T-helper 2 cell treated with Interferon-gamma antibody and Interleukin-4, amounts not matched to agents 5 μg/mL and 100 μg/mL, for 36 hours (primary cell): ENCODE results near the gene GMPR.
"Not testable (repeated sequence)": the region's sequence is repeated elsewhere in the genome, so short reads cannot be mapped to it uniquely, and the experiment has no call there.

ENCODE experiments used
- DNase-seq: peaks from one replicate; pipeline ENCODE4 v3.0.0; 2021; ENCODE audit warnings: low spot score
- H3K27ac Mint-ChIP-seq: one replicate; pipeline ENCODE4 v1.8.0; 2021; ENCODE audit warnings: mild to moderate bottlenecking, mixed read lengths
- H3K27me3 Mint-ChIP-seq: one replicate; pipeline ENCODE4 v1.8.0; 2021; ENCODE audit warnings: low read depth, mixed read lengths
- H3K36me3 Mint-ChIP-seq: one replicate; pipeline ENCODE4 v1.8.0; 2021; ENCODE audit warnings: low read depth, mixed read lengths
- H3K4me1 Mint-ChIP-seq: one replicate; pipeline ENCODE4 v1.8.0; 2021; ENCODE audit warnings: low read depth, mixed read lengths
- H3K4me3 Mint-ChIP-seq: one replicate; pipeline ENCODE4 v1.8.0; 2022; ENCODE audit warnings: mild to moderate bottlenecking, moderate library complexity, mixed read lengths
- H3K9me3 Mint-ChIP-seq: one replicate; pipeline ENCODE4 v1.8.0; 2021; ENCODE audit warnings: mixed read lengths

Gene GMPR

DNA sequence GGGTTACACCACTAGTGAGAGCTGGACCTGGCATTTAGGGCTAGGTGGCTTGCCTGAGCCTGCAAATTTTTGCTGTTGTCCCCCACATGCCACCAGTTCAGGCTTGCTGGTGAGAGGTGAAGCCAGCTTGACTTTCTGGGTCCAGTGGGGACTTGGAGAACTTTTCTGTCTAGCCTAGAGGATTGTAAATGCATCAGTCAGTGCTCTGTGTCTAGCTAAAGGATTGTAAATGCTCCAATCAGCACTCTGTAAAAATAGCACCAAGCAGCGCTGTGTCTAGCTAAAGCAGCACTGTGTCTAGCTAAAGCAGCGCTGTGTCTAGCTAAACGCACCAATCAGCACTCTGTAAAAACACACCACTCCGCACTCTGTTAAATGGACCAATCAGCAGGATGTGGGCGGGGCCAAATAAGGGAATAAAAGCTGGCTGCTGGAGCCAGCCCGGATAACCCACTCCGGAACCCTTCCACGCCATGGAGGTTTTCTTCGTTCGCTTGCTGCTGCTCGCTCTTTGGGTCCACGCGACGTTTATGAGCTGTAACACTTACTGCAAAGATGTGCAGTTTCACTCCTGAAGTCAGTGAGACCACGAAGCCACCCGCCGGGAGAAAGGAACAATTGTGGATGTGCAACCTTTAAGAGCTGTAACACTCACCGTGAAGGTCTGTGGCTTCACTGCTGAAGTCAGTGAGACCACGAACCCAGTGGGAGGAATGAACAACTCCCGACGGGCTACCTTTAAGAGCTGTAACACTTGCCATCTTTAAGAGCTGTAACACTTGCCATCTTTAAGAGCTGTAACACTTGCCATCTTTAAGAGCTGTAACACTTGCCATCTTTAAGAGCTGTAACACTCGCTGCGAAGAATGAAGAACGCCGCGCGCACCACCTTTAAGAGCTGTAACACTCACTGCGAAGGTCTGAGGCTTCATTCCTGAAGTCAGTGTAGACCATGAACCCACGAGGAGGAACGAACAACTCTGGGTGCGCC lies 27.3 kb downstream of the GMPR start:
- DNase-seq = no peak
- Mint-ChIP-seq H3K4me3 (no peak overlapping the region), H3K9me3 (no peaks in the 10 kb centered on the region), H3K36me3 (no peaks in the 10 kb centered on the region), H3K27ac (no peak overlapping the region), H3K4me1 (peaks cover 6% of the 10 kb centered on the region), H3K27me3 (peaks cover 8% of the 10 kb centered on the region)

DNA sequence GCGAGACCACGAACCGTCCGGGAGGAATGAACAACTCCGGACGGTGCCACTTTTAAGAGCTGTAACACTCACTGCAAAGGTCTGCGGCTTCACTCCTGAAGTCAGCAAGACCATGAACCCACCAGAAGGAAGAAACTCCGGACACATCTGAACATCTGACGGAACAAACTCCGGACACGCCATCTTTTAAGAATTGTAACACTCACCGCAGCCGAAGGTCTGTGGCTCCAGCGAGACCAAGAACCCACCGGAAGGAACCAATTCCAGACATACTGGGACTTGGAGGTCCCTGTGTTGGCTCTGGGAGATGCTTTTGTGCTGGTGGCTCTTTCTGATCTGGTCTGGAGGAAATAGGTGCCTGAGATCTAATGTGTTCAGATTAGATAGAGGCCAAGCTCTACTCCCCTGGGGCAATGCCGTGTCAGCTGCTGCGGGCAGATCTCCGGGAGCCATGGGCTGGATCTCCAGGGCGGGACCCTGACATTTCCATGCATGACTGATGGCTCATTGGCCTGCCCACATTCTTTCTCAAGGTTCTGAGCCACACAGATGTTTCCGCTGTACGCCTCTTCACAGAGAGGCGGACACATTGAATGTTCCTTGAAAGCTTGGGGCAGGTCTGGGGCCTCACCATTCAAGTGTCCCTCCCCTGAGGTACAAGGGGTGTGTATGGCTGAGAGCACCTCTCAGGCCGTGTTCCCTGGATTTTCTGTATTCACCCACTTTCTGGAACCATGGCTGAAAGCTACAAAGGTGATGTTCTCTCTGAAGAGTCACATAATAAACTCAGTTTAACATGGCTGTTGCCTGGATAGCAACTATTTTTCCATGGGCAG lies 29.3 kb downstream of the GMPR start:
- DNase-seq = no peak
- Mint-ChIP-seq H3K4me3 (no peak overlapping the region), H3K4me1 (peaks cover 6% of the 10 kb centered on the region), H3K27ac (no peak overlapping the region), H3K9me3 (no peaks in the 10 kb centered on the region), H3K36me3 (no peaks in the 10 kb centered on the region), H3K27me3 (peaks cover 8% of the 10 kb centered on the region)

GRCh38 chr6:16269442-16270070 lies 31.2 kb downstream of the GMPR start:
- H3K4me1 Mint-ChIP-seq, H3K36me3 Mint-ChIP-seq, H3K4me3 Mint-ChIP-seq, H3K27ac Mint-ChIP-seq, H3K27me3 Mint-ChIP-seq, DNase-seq, H3K9me3 Mint-ChIP-seq: not testable (repeated sequence)

DNA sequence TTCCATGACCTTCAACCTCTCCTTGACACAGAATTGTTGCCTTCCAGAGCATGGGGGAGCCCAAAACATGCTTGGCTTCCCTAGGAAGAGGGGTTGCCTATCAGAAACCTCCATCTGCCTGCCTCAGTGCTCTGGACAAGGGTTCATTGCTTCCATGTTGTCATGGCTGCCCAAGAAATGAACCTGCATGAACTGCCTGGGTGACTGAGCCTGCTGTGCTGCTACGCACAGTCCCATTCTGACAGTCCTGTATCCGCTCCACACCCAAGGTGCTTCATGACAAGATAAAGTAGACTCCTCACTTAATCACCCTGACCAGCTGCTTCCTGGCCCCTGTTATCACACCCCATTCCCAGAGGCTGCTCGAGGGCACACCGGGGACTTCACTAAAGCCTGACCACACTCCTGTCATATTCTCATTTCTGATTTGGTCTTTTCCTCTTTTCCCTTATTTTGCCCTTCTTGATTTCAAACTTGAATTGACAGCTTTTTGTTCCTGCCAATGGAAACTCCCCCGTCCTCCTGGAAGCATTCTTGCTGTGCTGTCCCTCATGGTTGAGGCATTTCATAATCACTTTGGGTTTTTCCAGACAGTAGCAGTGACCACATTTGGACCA lies 31.9 kb downstream of the GMPR start:
- Mint-ChIP-seq H3K4me1 (peaks cover 6% of the 10 kb centered on the region), H3K4me3 (no peak overlapping the region), H3K36me3 (no peaks in the 10 kb centered on the region)

DNA sequence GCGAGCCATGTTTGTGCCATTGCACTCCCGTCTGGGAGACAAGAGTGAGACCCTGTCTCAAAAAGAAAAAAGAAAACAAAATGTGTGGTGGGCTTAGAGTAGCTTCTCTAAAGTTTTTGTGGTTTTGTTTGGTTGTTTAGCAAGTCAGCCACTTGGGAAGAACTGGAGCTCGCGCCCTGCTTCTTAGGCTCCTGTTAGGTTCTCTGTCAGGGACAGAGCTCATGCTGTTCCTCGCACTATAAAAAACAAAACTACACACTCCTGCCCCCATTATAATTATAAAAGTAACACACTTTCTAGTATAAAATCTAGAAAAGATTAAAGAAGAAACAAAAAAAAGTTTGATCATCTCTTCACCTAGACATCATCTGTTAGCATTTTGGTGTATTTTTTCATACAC lies 33.0 kb downstream of the GMPR start:
- H3K27me3 Mint-ChIP-seq = peaks cover 6% of the 10 kb centered on the region
- no peak overlapping the region for H3K4me3 Mint-ChIP-seq
- no peaks in the 10 kb centered on the region for H3K36me3 Mint-ChIP-seq
- H3K4me1 Mint-ChIP-seq = peaks cover 6% of the 10 kb centered on the region
- no peak for DNase-seq
- no peak overlapping the region for H3K27ac Mint-ChIP-seq
- no peaks in the 10 kb centered on the region for H3K9me3 Mint-ChIP-seq

More for the DNA sequence above, 31.9 kb downstream of the GMPR start:
- H3K27me3 Mint-ChIP-seq = peaks cover 6% of the 10 kb centered on the region
- H3K9me3 Mint-ChIP-seq = no peaks in the 10 kb centered on the region
- DNase-seq = no peak
- no peak overlapping the region for H3K27ac Mint-ChIP-seq

DNA sequence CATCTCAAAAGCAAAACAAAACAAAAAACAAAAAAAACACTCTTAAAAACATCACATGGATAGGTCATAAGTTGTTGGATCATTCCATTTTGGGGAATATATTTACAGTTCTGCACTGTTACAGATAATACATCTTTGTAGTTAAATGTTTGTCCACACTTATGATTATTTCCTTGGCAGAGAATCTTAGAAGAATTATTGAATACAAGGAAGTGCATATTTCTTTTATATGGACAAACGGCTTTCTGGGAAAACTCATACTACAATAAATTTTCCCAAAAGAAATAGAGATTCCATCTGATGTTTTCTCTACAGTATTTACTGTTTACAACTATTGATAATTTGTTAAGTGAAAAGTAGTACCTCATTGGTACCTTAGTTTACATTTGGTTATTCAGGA lies 33.8 kb downstream of the GMPR start:
- no peaks in the 10 kb centered on the region for H3K9me3 Mint-ChIP-seq
- no peaks in the 10 kb centered on the region for H3K36me3 Mint-ChIP-seq

GRCh38 chr6:16273256-16273655 lies 34.9 kb downstream of the GMPR start:
- Mint-ChIP-seq H3K4me3 (no peak overlapping the region), H3K27me3 (peaks cover 6% of the 10 kb centered on the region), H3K36me3 (no peaks in the 10 kb centered on the region), H3K4me1 (peaks cover 8% of the 10 kb centered on the region), H3K9me3 (no peaks in the 10 kb centered on the region), H3K27ac (no peak overlapping the region)
- DNase-seq = no peak

More for the DNA sequence above, 33.8 kb downstream of the GMPR start:
- Mint-ChIP-seq H3K4me1 (peaks cover 6% of the 10 kb centered on the region), H3K27ac (no peak overlapping the region), H3K4me3 (no peak overlapping the region), H3K27me3 (peaks cover 6% of the 10 kb centered on the region)
- no peak for DNase-seq

DNA sequence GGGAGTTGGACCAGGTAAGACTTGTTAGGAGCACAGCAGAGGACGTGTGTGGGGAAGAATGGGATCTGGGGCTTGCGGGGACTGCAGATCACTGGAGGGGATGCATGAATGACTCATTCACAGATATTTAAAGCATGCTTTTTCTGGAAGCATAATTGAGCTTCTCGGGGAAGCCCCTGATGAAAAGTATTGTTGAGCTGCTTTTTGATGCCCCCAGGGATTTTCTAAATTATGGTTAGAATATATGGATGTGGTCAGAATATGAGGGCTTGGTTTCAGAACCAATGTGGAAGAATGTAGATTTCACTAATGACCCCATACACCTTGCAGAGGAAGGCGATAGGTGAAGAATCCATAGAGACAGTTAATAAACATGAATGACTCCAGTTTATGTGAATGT lies 36.1 kb downstream of the GMPR start:
- Mint-ChIP-seq H3K27me3 (peaks cover 6% of the 10 kb centered on the region), H3K27ac (no peak overlapping the region), H3K36me3 (no peaks in the 10 kb centered on the region), H3K4me3 (no peak overlapping the region), H3K4me1 (peaks cover 8% of the 10 kb centered on the region), H3K9me3 (no peaks in the 10 kb centered on the region)
- no peak for DNase-seq

DNA sequence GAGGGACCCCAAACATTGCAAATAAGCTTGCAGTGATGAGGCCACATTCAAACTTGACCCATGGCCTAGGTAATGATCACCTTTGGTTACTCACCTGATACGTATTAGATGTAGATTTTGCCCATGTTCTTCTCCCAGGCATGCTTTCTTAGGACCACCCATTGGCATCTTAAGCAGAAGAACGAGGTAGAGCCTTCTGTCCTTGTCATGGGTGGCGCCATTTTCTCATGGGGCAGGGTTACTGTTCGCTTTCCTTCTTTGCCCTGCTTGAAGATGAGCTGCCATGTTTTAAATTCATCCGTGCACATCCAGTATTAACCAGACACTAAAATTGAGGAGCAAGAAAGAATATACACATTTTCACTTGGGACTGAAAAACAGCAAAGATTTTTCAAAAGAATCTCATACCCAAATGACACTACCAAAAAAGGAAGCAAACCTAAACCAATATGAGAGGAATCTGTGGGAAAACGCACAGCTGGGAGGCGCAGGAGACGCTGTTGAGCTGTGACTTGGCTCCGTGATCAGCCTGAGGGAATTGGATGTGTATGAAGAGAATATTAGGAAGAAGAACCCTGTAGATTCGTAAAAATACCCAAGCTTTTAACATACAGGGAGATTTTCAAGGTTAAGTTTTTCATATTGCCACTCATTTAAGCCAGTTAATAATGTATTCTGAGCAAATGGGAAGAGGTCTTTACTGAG lies 36.6 kb downstream of the GMPR start:
- Mint-ChIP-seq H3K27ac (no peak overlapping the region), H3K4me1 (peaks cover 8% of the 10 kb centered on the region), H3K27me3 (peaks cover 4% of the 10 kb centered on the region), H3K9me3 (no peaks in the 10 kb centered on the region), H3K36me3 (no peaks in the 10 kb centered on the region), H3K4me3 (no peak overlapping the region)
- no peak for DNase-seq

DNA sequence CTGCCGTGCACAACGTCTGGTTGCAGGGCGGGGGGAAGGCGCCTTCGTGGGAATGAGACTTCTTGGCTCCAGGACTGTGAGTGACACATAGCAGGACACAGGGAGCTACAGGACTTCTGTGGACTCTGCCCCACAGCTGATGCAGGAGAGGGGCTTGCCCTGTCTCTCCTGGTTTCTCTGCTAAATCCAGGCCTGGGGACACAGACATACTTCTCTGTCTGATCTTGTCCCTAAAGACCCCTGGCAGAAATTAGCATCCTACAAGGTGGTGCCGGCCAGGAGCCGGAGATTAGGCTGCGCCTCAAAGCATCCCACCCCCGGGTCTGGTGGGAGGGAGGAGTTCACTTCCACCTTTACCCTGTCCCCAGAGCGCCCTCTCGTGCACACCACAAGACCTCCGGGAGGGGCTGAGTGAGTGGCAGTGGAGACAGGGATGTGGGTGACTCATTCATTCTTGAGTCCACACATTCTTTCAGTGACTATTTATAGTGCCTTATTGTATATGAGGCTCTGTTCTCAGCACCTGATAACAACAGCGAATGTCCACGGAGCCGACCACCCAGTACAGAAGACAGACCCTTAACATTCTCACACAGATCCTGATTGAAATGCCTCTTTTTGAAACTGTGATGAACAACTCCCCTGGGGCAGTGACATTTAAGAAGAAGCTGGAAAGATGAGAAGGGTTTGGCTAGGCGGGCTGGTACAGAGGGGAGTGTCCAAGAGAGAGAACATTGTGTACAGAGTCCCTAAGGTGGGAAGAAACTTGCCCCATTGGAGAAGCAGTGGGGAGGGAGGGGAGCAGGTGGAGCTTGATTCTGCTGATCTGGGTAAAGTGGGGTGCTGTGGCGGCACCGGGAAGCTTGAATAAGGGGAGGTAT lies 39.0 kb downstream of the GMPR start:
- Mint-ChIP-seq H3K4me3 (no peak overlapping the region), H3K36me3 (no peaks in the 10 kb centered on the region), H3K9me3 (no peaks in the 10 kb centered on the region), H3K27me3 (peaks cover 2% of the 10 kb centered on the region), H3K4me1 (peaks cover 2% of the 10 kb centered on the region), H3K27ac (no peak overlapping the region)
- peak; percentile 44 for DNase-seq

- H3K27me3 Mint-ChIP-seq = peaks cover 5% of the 10 kb centered on the region
- no peaks in the 10 kb centered on the region for H3K36me3 Mint-ChIP-seq
- no peak for DNase-seq
- H3K4me3 Mint-ChIP-seq = no peak overlapping the region
- H3K4me1 Mint-ChIP-seq = peaks cover 2% of the 10 kb centered on the region
- no peaks in the 10 kb centered on the region for H3K9me3 Mint-ChIP-seq
- no peak overlapping the region for H3K27ac Mint-ChIP-seq
These were observed 39.8 kb downstream of the GMPR start for GRCh38 chr6:16278048-16278724.

- Mint-ChIP-seq H3K27ac (no peak overlapping the region), H3K36me3 (no peaks in the 10 kb centered on the region), H3K27me3 (peaks cover 2% of the 10 kb centered on the region), H3K9me3 (no peaks in the 10 kb centered on the region), H3K4me3 (no peak overlapping the region), H3K4me1 (peaks cover 2% of the 10 kb centered on the region)
- DNase-seq = no peak
These were observed 40.4 kb downstream of the GMPR start for GRCh38 chr6:16278750-16279149.
